Epithelial cell of esophagus (primary cell): ENCODE data around the gene PGRMC2.

Experiments
- DNase-seq: peaks from one replicate; pipeline ENCODE4 v3.0.0; 2010; ENCODE audit warnings: low read depth
- H3K4me3 ChIP-seq: 2 replicates; pipeline ENCODE4 v1.5.1; 2011; ENCODE audit warnings: mild to moderate bottlenecking, low read length, control low read depth
- CTCF ChIP-seq: IDR thresholded peaks from 2 replicates; pipeline ENCODE4 v1.5.1; 2011; ENCODE audit warnings: low read depth, mild to moderate bottlenecking, low read length, control low read depth, inconsistent platforms; ENCODE audit not compliant: insufficient read depth; ENCODE audit errors: missing control alignments

PGRMC2 gene

GRCh38 chr4:128287141-128287870 lies at the start of gene PGRMC2:
TSS of gene PGRMC2 (minus strand) at chr4:128287813. CDS start at chr4:128287790, 23 bp downstream.
- H3K4me3 ChIP-seq = peak within 1 kb of the TSS; percentile 74
- DNase-seq = no peak
- TF ChIP-seq CTCF = no peak

- no peak overlapping the region for H3K4me3 ChIP-seq
- TF ChIP-seq CTCF = no peak
- peak; percentile 61 for DNase-seq
Measured at GRCh38 chr4:128335541-128335940, 47.9 kb upstream of the PGRMC2 start.

- no peak overlapping the region for H3K4me3 ChIP-seq
- DNase-seq = no peak
- TF ChIP-seq CTCF = no peak
Measured at GRCh38 chr4:128334256-128334655, 46.6 kb upstream of the PGRMC2 start.

GRCh38 chr4:128333309-128334018 lies 45.9 kb upstream of the PGRMC2 start:
- peak; percentile 22 for DNase-seq
- TF ChIP-seq CTCF = no peak
- H3K4me3 ChIP-seq = no peak overlapping the region

GRCh38 chr4:128332081-128332480 lies 44.5 kb upstream of the PGRMC2 start:
- TF ChIP-seq CTCF = no peak
- H3K4me3 ChIP-seq = no peak overlapping the region
- DNase-seq = no peak

- no peak overlapping the region for H3K4me3 ChIP-seq
- no peak for TF ChIP-seq CTCF
Measured at GRCh38 chr4:128329638-128330037, 42.0 kb upstream of the PGRMC2 start.

GRCh38 chr4:128328106-128328505 lies 40.5 kb upstream of the PGRMC2 start:
- TF ChIP-seq CTCF = no peak
- DNase-seq = no peak

More at GRCh38 chr4:128329638-128330037, 42.0 kb upstream of the PGRMC2 start:
- no peak for DNase-seq

More at GRCh38 chr4:128328106-128328505, 40.5 kb upstream of the PGRMC2 start:
- no peak overlapping the region for H3K4me3 ChIP-seq
